Activated CD4-positive, alpha-beta T cell treated with anti-CD3 and anti-CD28 coated beads, Interleukin-2, amount 10 ng/mL, durations not matched to agents 24 days and 14 days (primary cell): ENCODE measurements around the gene HSPA12B. TPM values are rescaled to one million over a fixed set of nuclear protein-coding genes. Genes with fewer than 3 reads are reported as not detected.
A peak's percentile ranks its signal among the peaks of the same experiment; 100 is the strongest.

Source experiments
- DNase-seq: peaks from one replicate; pipeline ENCODE4 v3.0.0; 2022
- H3K27ac Mint-ChIP-seq: one replicate; pipeline ENCODE4 v1.8.0; 2022; ENCODE audit warnings: mild to moderate bottlenecking, mixed read lengths
- H3K27me3 Mint-ChIP-seq: one replicate; pipeline ENCODE4 v1.8.0; 2022; ENCODE audit warnings: mixed read lengths
- H3K36me3 Mint-ChIP-seq: one replicate; pipeline ENCODE4 v1.8.0; 2022; ENCODE audit warnings: low read depth, mild to moderate bottlenecking, mixed read lengths
- H3K4me1 Mint-ChIP-seq: one replicate; pipeline ENCODE4 v1.8.0; 2021; ENCODE audit warnings: mixed read lengths
- H3K4me3 Mint-ChIP-seq: one replicate; pipeline ENCODE4 v1.8.0; 2022; ENCODE audit warnings: mild to moderate bottlenecking, moderate library complexity, mixed read lengths
- H3K9me3 Mint-ChIP-seq: one replicate; pipeline ENCODE4 v1.8.0; 2021; ENCODE audit warnings: mixed read lengths
- intact Hi-C: fragments of 100-400 bp; cut with micrococcal nuclease; formaldehyde crosslinking; loops from one replicate; pipeline ENCODE4 v1.15.1; 2023
- total RNA-seq: library from RNA; stranded (reverse); gene quantifications from 2 replicates; pipeline ENCODE4 v1.2.3, GENCODE V29; 2022

The HSPA12B gene
- total RNA-seq, 1 donor from 2014 or later = not detected

GRCh38 chr20:3710703-3711483 lies 21.6 kb upstream of the HSPA12B start:
- peaks cover 7% of the 10 kb centered on the region for H3K27me3 Mint-ChIP-seq
- peaks cover 3% of the 10 kb centered on the region for H3K4me1 Mint-ChIP-seq
- H3K36me3 Mint-ChIP-seq = no peaks in the 10 kb centered on the region
- intact Hi-C loops = loop anchor here (1.0 to 2.0 kb wide), 2 partner anchors 34 to 147 kb away; no protein-coding TSS in a partner anchor
- H3K27ac Mint-ChIP-seq = no peak overlapping the region
- no peak overlapping the region for H3K4me3 Mint-ChIP-seq
- H3K9me3 Mint-ChIP-seq = no peaks in the 10 kb centered on the region
- peak; percentile 93 for DNase-seq

- intact Hi-C loops = loop anchor here (2.0 kb wide), 1 partner anchor 35 kb away; no protein-coding TSS in a partner anchor
- Mint-ChIP-seq H3K36me3 (no peaks in the 10 kb centered on the region), H3K27ac (no peak overlapping the region), H3K4me3 (no peak overlapping the region), H3K4me1 (peaks cover 3% of the 10 kb centered on the region), H3K27me3 (peaks cover 7% of the 10 kb centered on the region), H3K9me3 (no peaks in the 10 kb centered on the region)
- DNase-seq = no peak
These were observed 21.0 kb upstream of the HSPA12B start for GRCh38 chr20:3711484-3711941.

- H3K27me3 Mint-ChIP-seq = peaks cover 7% of the 10 kb centered on the region
- H3K27ac Mint-ChIP-seq = no peak within 1 kb of the TSS
- H3K36me3 Mint-ChIP-seq = no peaks in the 10 kb centered on the region
- no peaks in the 10 kb centered on the region for H3K9me3 Mint-ChIP-seq
- no peak within 1 kb of the TSS for H3K4me3 Mint-ChIP-seq
- intact Hi-C loops = no loop called here
- DNase-seq = no peak
- peaks cover 3% of the 10 kb centered on the region for H3K4me1 Mint-ChIP-seq
These were observed 20.1 kb upstream of the HSPA12B start, which contains the start of gene SIGLEC1 for GRCh38 chr20:3712279-3712873. Gene SIGLEC1, minus strand, starts transcription at chr20:3712600. Its CDS starts 5,472 bp downstream, at chr20:3707128.

- Mint-ChIP-seq H3K4me1 (peaks cover 3% of the 10 kb centered on the region), H3K27me3 (peaks cover under 1% of the 10 kb centered on the region), H3K27ac (no peak overlapping the region), H3K9me3 (no peaks in the 10 kb centered on the region), H3K4me3 (no peak overlapping the region), H3K36me3 (no peaks in the 10 kb centered on the region)
- intact Hi-C loops = no loop called here
- DNase-seq = no peak
These were observed 18.4 kb upstream of the HSPA12B start for GRCh38 chr20:3714092-3714491.

GRCh38 chr20:3716195-3716834 lies 16.2 kb upstream of the HSPA12B start:
- Mint-ChIP-seq H3K4me3 (no peak overlapping the region), H3K9me3 (no peaks in the 10 kb centered on the region), H3K4me1 (peaks cover 4% of the 10 kb centered on the region), H3K27me3 (peaks cover 9% of the 10 kb centered on the region), H3K36me3 (no peaks in the 10 kb centered on the region), H3K27ac (no peak overlapping the region)
- intact Hi-C loops = no loop called here
- DNase-seq = peak; percentile 69

GRCh38 chr20:3719046-3719445 lies 13.4 kb upstream of the HSPA12B start:
- Mint-ChIP-seq H3K9me3 (no peaks in the 10 kb centered on the region), H3K27me3 (peaks cover 18% of the 10 kb centered on the region), H3K4me1 (peaks cover 3% of the 10 kb centered on the region), H3K27ac (no peak overlapping the region), H3K4me3 (no peak overlapping the region), H3K36me3 (no peaks in the 10 kb centered on the region)
- intact Hi-C loops = no loop called here
- DNase-seq = no peak

GRCh38 chr20:3720068-3720467 lies 12.4 kb upstream of the HSPA12B start:
- Mint-ChIP-seq H3K9me3 (no peaks in the 10 kb centered on the region), H3K36me3 (no peaks in the 10 kb centered on the region), H3K4me1 (peaks cover 3% of the 10 kb centered on the region), H3K27me3 (peaks cover 18% of the 10 kb centered on the region), H3K4me3 (no peak overlapping the region), H3K27ac (no peak overlapping the region)
- DNase-seq = no peak
- intact Hi-C loops = no loop called here

GRCh38 chr20:3720626-3721025 lies 11.9 kb upstream of the HSPA12B start:
- Mint-ChIP-seq H3K27me3 (peaks cover 18% of the 10 kb centered on the region), H3K36me3 (no peaks in the 10 kb centered on the region), H3K27ac (no peak overlapping the region), H3K4me1 (peaks cover 3% of the 10 kb centered on the region), H3K4me3 (no peak overlapping the region), H3K9me3 (no peaks in the 10 kb centered on the region)
- intact Hi-C loops = no loop called here
- DNase-seq = no peak

GRCh38 chr20:3721912-3722311 lies 10.6 kb upstream of the HSPA12B start:
- no peaks in the 10 kb centered on the region for H3K9me3 Mint-ChIP-seq
- intact Hi-C loops = no loop called here

GRCh38 chr20:3723284-3723683 lies 9.2 kb upstream of the HSPA12B start:
- intact Hi-C loops = no loop called here
- H3K4me3 Mint-ChIP-seq = no peak overlapping the region
- no peaks in the 10 kb centered on the region for H3K9me3 Mint-ChIP-seq
- no peak for DNase-seq
- no peak overlapping the region for H3K27ac Mint-ChIP-seq
- H3K36me3 Mint-ChIP-seq = no peaks in the 10 kb centered on the region
- H3K4me1 Mint-ChIP-seq = peaks cover 3% of the 10 kb centered on the region
- peaks cover 34% of the 10 kb centered on the region for H3K27me3 Mint-ChIP-seq

More at GRCh38 chr20:3721912-3722311, 10.6 kb upstream of the HSPA12B start:
- Mint-ChIP-seq H3K4me1 (peaks cover 3% of the 10 kb centered on the region), H3K4me3 (no peak overlapping the region), H3K36me3 (no peaks in the 10 kb centered on the region), H3K27me3 (peaks cover 22% of the 10 kb centered on the region), H3K27ac (no peak overlapping the region)
- DNase-seq = no peak

- H3K9me3 Mint-ChIP-seq = no peaks in the 10 kb centered on the region
- H3K4me1 Mint-ChIP-seq = peaks cover 3% of the 10 kb centered on the region
- no peak for DNase-seq
- H3K27ac Mint-ChIP-seq = no peak overlapping the region
- no peak overlapping the region for H3K4me3 Mint-ChIP-seq
- H3K36me3 Mint-ChIP-seq = no peaks in the 10 kb centered on the region
- intact Hi-C loops = no loop called here
- H3K27me3 Mint-ChIP-seq = peaks cover 37% of the 10 kb centered on the region
These were observed 8.1 kb upstream of the HSPA12B start for GRCh38 chr20:3724356-3724755.

- H3K9me3 Mint-ChIP-seq = no peaks in the 10 kb centered on the region
- no peaks in the 10 kb centered on the region for H3K36me3 Mint-ChIP-seq
- H3K27me3 Mint-ChIP-seq = peaks cover 43% of the 10 kb centered on the region
- DNase-seq = no peak
- no peak overlapping the region for H3K4me3 Mint-ChIP-seq
- H3K4me1 Mint-ChIP-seq = peaks cover 4% of the 10 kb centered on the region
- H3K27ac Mint-ChIP-seq = no peak overlapping the region
- intact Hi-C loops = no loop called here
These were observed 5.0 kb upstream of the HSPA12B start for GRCh38 chr20:3727401-3728021.

- H3K4me3 Mint-ChIP-seq = no peak overlapping the region
- H3K4me1 Mint-ChIP-seq = peaks cover 4% of the 10 kb centered on the region
- intact Hi-C loops = no loop called here
- H3K9me3 Mint-ChIP-seq = no peaks in the 10 kb centered on the region
- H3K27ac Mint-ChIP-seq = no peak overlapping the region
- H3K36me3 Mint-ChIP-seq = no peaks in the 10 kb centered on the region
- peaks cover 46% of the 10 kb centered on the region for H3K27me3 Mint-ChIP-seq
- DNase-seq = no peak
These were observed 4.1 kb upstream of the HSPA12B start for GRCh38 chr20:3728354-3728753.
